Pancreas (tissue), 10 donors: Measurements from ENCODE around the gene PHF24. TPM values are rescaled to one million over a fixed set of nuclear protein-coding genes. Genes with fewer than 3 reads are reported as not detected.

Source experiments
- ATAC-seq, 4 donors: fragments of 200-7000 bp; cut with Tn5 transposase; one replicate each; pipeline versions ENCODE4 v1.8.0 to v1.9.1; 2020; ENCODE audit warnings: mild to moderate bottlenecking in 4 of 4, moderate library complexity in 4 of 4
- DNase-seq, 6 donors: peaks; one replicate each; pipeline ENCODE4 v3.0.0-alpha.2; 2020
- FAIRE-seq: peaks from 2 replicates; lab custom pipeline; 2012; peaks lifted over from hg19 to GRCh38; lab: Jason Lieb, UNC
- H3K27ac ChIP-seq, 4 donors: fragments of 200-600 bp; sonication (generic); 1 replicate in 3 of 4; 2 replicates in 1 of 4; pipeline versions ENCODE4 v1.5.0 to v1.8.0; 2020
- H3K27me3 ChIP-seq, 4 donors: fragments of 200-600 bp; one replicate each; pipeline ENCODE4 v1.8.0; 2021
- H3K36me3 ChIP-seq, 3 donors: fragments of 200-600 bp; sonication (generic) in 1 of 3; one replicate each; pipeline versions ENCODE4 v1.5.0 to v1.8.0; 2020 to 2021
- H3K4me1 ChIP-seq, 3 donors: fragments of 200-600 bp; one replicate each; pipeline ENCODE4 v1.8.0; 2021
- H3K4me3 ChIP-seq, 4 donors: fragments of 200-600 bp; sonication (generic) in 2 of 4; one replicate each; pipeline versions ENCODE4 v1.5.0 to v1.8.0; 2020 to 2021
- H3K9me3 ChIP-seq, 4 donors: fragments of 200-600 bp; one replicate each; pipeline ENCODE4 v1.8.0; 2021
- WGBS, 2 donors: extraction: QIAGEN DNeasy Blood & Tissue Kit; methylation state at CpG; one replicate each; pipeline ENCODE4 v1.1.7; 2013; 5-methylcytosine and 5-hydroxymethylcytosine counted together
- intact Hi-C, 3 donors: fragments of 100-400 bp; cut with DNase I; formaldehyde crosslinking; loops; one replicate each; pipeline versions ENCODE4 v1.11.1 to v1.14.2; 2022
- polyA plus RNA-seq, 2 donors: library from polyadenylated mRNA; stranded (reverse); fragments of 200-250 nt; gene quantifications; one replicate each; pipeline ENCODE4 v1.2.3, GENCODE V29; 2013
- total RNA-seq, 6 donors: library from RNA; stranded (reverse); fragmentation: NEBNext Ultra II Directional in 4 of 6; extraction: Animal tissue kit (Norgen Biotek cat#: 25700) in 4 of 6; gene quantifications; one replicate each; pipeline versions ENCODE4 v1.2.1 to v1.2.4, GENCODE V29; 2021 to 2023
- TF ChIP-seq, protein P1 (sequence below), 4 donors: fragments of 200-600 bp; sonication (generic) in 3 of 4; IDR thresholded peaks; one replicate each; pipeline versions ENCODE4 v1.5.0 to v1.8.0; 2021; ENCODE audit warnings: antibody characterized with exemption in 4 of 4
- donor health status: healthy with polysubstance abuse.
- donor health status: DM: no; HTN: no; CAD: no; lungs with moderate emphysema.
- donor health status: DM: no; HTN: no; CAD: no.
- donor health status: control.
- donor health status: control.
- donor health status: Bipolar disorder and iron deficiency.
- donor health status: DM: yes; HTN: yes; CAD: no.
- donor health status: DM: no; HTN: no; CAD: no.
- donor health status: DM: no; HTN: no; CAD: no.
- donor health status: DM: yes; HTN: yes; CAD: no.

Gene PHF24
- total and polyA plus RNA-seq, 8 donors: 0.03 to 0.32 (median 0.09) TPM

- 71 to 77% methylated on average over 10 of the region's 10 CpGs for WGBS, 2 donors
- DNase-seq (no peak), ATAC-seq (no peak), FAIRE-seq (no peak)
- TF ChIP-seq, protein P1, sequence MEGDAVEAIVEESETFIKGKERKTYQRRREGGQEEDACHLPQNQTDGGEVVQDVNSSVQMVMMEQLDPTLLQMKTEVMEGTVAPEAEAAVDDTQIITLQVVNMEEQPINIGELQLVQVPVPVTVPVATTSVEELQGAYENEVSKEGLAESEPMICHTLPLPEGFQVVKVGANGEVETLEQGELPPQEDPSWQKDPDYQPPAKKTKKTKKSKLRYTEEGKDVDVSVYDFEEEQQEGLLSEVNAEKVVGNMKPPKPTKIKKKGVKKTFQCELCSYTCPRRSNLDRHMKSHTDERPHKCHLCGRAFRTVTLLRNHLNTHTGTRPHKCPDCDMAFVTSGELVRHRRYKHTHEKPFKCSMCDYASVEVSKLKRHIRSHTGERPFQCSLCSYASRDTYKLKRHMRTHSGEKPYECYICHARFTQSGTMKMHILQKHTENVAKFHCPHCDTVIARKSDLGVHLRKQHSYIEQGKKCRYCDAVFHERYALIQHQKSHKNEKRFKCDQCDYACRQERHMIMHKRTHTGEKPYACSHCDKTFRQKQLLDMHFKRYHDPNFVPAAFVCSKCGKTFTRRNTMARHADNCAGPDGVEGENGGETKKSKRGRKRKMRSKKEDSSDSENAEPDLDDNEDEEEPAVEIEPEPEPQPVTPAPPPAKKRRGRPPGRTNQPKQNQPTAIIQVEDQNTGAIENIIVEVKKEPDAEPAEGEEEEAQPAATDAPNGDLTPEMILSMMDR (IDR thresholded peaks at IDR 0.05): no peak
- Histone ChIP-seq H3K36me3 (no peaks in the 10 kb centered on the region), H3K9me3 (no peaks in the 10 kb centered on the region), H3K4me3 (no peak overlapping the region), H3K4me1 (peaks cover 0 to 3% (median 0%) of the 10 kb centered on the region in 3 donors), H3K27me3 (no peaks in the 10 kb centered on the region), H3K27ac (no peak overlapping the region)
- intact Hi-C loops: no loop called here
These were observed 38.8 kb downstream of the PHF24 start for GRCh38 chr9:34996905-34997279.

DNA sequence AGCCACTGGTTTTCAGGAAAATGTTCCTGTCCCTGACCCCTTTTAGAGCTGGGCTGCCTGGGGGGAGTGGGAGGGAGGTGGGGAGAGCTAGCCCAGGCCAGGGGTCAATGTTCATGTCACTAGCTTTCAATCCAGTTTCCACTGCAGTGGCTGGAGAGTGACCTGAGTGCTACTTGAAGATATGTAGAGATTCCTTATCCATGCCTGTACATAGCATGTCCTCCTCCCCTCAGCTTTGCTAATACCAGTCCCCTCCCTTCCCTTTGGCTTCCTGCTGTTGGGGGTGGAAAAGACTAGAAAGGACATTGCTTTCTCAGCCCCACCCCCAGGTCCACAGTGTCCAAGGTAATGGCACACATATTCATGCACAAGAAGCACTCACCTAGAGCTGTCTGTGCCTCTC, 39.3 kb downstream of the PHF24 start:
- intact Hi-C loops: no loop called here
- DNase-seq (no peak), FAIRE-seq (no peak), ATAC-seq (no peak)
- Histone ChIP-seq H3K9me3 (no peaks in the 10 kb centered on the region), H3K4me3 (no peak overlapping the region), H3K27me3 (no peaks in the 10 kb centered on the region), H3K36me3 (no peaks in the 10 kb centered on the region), H3K4me1 (peaks cover 0 to 3% (median 0%) of the 10 kb centered on the region in 3 donors), H3K27ac (no peak overlapping the region)
- TF ChIP-seq, protein P1 (IDR thresholded peaks at IDR 0.05): no peak

GRCh38 chr9:34998266-34998665, 40.2 kb downstream of the PHF24 start:
- DNase-seq: no peak
- intact Hi-C loops: no loop called here
- no peaks in the 10 kb centered on the region for H3K36me3 ChIP-seq

GRCh38 chr9:34999576-34999975, 41.5 kb downstream of the PHF24 start:
- DNase-seq (no peak), FAIRE-seq (no peak), ATAC-seq (no peak)
- Histone ChIP-seq H3K27me3 (no peaks in the 10 kb centered on the region), H3K4me1 (peaks cover 0 to 2% (median 0%) of the 10 kb centered on the region in 3 donors), H3K4me3 (no peak overlapping the region), H3K9me3 (no peaks in the 10 kb centered on the region), H3K36me3 (no peaks in the 10 kb centered on the region), H3K27ac (no peak overlapping the region)
- WGBS, 2 donors: 92 to 100% methylated on average over 2 of the region's 2 CpGs
- TF ChIP-seq, protein P1 (IDR thresholded peaks at IDR 0.05): no peak
- intact Hi-C loops: no loop called here

More at GRCh38 chr9:34998266-34998665, 40.2 kb downstream of the PHF24 start:
- Histone ChIP-seq H3K27me3 (no peaks in the 10 kb centered on the region), H3K4me3 (no peak overlapping the region), H3K27ac (no peak overlapping the region), H3K9me3 (no peaks in the 10 kb centered on the region), H3K4me1 (peaks cover 0 to 3% (median 0%) of the 10 kb centered on the region in 3 donors)
- TF ChIP-seq, protein P1 (IDR thresholded peaks at IDR 0.05): no peak
- ATAC-seq: no peak
- WGBS, 2 donors: 86 to 88% methylated on average over 3 of the region's 3 CpGs
- no peak for FAIRE-seq

GRCh38 chr9:35000535-35001284, 42.6 kb downstream of the PHF24 start:
- FAIRE-seq (no peak), ATAC-seq (no peak), DNase-seq (no peak)
- Histone ChIP-seq H3K9me3 (no peaks in the 10 kb centered on the region), H3K4me3 (no peak overlapping the region), H3K27ac (no peak overlapping the region), H3K27me3 (no peaks in the 10 kb centered on the region), H3K36me3 (no peaks in the 10 kb centered on the region), H3K4me1 (no peaks in the 10 kb centered on the region)
- WGBS, 2 donors: 91 to 94% methylated on average over 6 of the region's 6 CpGs
- TF ChIP-seq, protein P1 (IDR thresholded peaks at IDR 0.05): no peak
- intact Hi-C loops: no loop called here
